ENCODE data around the gene FCHO1. TPM values are rescaled to one million over a fixed set of nuclear protein-coding genes. Genes with fewer than 3 reads are reported as not detected.

The FCHO1 gene
- total RNA-seq, 1 donor from 2014 or later, result 0.71 TPM

DNA sequence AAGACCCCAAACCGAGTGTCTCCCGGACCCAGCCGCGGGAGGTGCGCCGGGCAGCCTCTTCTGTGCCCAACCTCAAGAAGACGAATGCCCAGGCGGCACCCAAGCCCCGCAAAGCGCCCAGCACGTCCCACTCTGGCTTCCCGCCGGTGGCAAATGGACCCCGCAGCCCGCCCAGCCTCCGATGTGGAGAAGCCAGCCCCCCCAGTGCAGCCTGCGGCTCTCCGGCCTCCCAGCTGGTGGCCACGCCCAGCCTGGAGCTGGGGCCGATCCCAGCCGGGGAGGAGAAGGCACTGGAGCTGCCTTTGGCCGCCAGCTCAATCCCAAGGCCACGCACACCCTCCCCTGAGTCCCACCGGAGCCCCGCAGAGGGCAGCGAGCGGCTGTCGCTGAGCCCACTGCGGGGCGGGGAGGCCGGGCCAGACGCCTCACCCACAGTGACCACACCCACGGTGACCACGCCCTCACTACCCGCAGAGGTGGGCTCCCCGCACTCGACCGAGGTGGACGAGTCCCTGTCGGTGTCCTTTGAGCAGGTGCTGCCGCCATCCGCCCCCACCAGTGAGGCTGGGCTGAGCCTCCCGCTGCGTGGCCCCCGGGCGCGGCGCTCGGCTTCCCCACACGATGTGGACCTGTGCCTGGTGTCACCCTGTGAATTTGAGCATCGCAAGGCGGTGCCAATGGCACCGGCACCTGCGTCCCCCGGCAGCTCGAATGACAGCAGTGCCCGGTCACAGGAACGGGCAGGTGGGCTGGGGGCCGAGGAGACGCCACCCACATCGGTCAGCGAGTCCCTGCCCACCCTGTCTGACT is 24.1 kb upstream of the FCHO1 start:
- DNase-seq, result no peak
- H3K27ac ChIP-seq (replicated peaks), result no peak overlapping the region
- TF ChIP-seq, protein P1, sequence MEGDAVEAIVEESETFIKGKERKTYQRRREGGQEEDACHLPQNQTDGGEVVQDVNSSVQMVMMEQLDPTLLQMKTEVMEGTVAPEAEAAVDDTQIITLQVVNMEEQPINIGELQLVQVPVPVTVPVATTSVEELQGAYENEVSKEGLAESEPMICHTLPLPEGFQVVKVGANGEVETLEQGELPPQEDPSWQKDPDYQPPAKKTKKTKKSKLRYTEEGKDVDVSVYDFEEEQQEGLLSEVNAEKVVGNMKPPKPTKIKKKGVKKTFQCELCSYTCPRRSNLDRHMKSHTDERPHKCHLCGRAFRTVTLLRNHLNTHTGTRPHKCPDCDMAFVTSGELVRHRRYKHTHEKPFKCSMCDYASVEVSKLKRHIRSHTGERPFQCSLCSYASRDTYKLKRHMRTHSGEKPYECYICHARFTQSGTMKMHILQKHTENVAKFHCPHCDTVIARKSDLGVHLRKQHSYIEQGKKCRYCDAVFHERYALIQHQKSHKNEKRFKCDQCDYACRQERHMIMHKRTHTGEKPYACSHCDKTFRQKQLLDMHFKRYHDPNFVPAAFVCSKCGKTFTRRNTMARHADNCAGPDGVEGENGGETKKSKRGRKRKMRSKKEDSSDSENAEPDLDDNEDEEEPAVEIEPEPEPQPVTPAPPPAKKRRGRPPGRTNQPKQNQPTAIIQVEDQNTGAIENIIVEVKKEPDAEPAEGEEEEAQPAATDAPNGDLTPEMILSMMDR (IDR thresholded peaks at IDR 0.05; ENCODE audit: borderline replicate concordance), result no peak
- H3K27me3 ChIP-seq (ENCODE audit: low read depth), result no peaks in the 10 kb centered on the region
- H3K4me3 ChIP-seq, result no peak overlapping the region
- peaks cover 88% of the 10 kb centered on the region for H3K36me3 ChIP-seq
- intact Hi-C loops (cut with micrococcal nuclease), result no loop called here
- H3K4me1 ChIP-seq, result peaks cover 15% of the 10 kb centered on the region
- peaks cover 6% of the 10 kb centered on the region for H3K9me3 ChIP-seq (replicated peaks)

DNA sequence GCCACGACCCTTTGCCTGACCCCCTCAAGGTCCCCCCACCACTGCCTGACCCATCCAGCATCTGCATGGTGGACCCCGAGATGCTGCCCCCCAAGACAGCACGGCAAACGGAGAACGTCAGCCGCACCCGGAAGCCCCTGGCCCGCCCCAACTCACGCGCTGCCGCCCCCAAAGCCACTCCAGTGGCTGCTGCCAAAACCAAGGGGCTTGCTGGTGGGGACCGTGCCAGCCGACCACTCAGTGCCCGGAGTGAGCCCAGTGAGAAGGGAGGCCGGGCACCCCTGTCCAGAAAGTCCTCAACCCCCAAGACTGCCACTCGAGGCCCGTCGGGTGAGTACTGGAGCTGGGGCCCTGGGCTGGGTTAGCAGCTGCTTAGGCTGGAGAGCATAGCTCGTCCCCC is 23.4 kb upstream of the FCHO1 start:
- H3K36me3 ChIP-seq, result peaks cover 95% of the 10 kb centered on the region
- no peak overlapping the region for H3K4me3 ChIP-seq
- peaks cover 6% of the 10 kb centered on the region for H3K9me3 ChIP-seq (replicated peaks)
- no peaks in the 10 kb centered on the region for H3K27me3 ChIP-seq (ENCODE audit: low read depth)
- TF ChIP-seq, protein P1 (IDR thresholded peaks at IDR 0.05; ENCODE audit: borderline replicate concordance), result no peak
- intact Hi-C loops (cut with micrococcal nuclease), result no loop called here
- DNase-seq, result no peak
- H3K27ac ChIP-seq (replicated peaks), result no peak overlapping the region
- H3K4me1 ChIP-seq, result peaks cover 8% of the 10 kb centered on the region

DNA sequence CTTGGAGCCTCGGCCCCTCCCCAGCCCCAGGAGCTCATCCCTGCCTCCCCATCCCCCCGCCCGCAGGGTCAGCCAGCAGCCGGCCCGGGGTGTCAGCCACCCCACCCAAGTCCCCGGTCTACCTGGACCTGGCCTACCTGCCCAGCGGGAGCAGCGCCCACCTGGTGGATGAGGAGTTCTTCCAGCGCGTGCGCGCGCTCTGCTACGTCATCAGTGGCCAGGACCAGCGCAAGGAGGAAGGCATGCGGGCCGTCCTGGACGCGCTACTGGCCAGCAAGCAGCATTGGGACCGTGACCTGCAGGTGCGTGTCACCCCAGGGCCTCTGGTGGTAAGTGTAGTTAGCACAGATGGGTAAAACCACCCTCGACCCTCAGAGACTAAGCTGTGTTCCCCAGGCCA is 18.1 kb upstream of the FCHO1 start:
- Histone ChIP-seq H3K36me3 (peaks cover 85% of the 10 kb centered on the region), H3K4me3 (no peak overlapping the region), H3K9me3 (replicated peaks) (peaks cover 6% of the 10 kb centered on the region), H3K27ac (replicated peaks) (no peak overlapping the region), H3K4me1 (no peaks in the 10 kb centered on the region), H3K27me3 (ENCODE audit: low read depth) (no peaks in the 10 kb centered on the region)
- TF ChIP-seq, protein P1 (IDR thresholded peaks at IDR 0.05; ENCODE audit: borderline replicate concordance), result no peak
- intact Hi-C loops (cut with micrococcal nuclease), result no loop called here
- DNase-seq, result no peak

DNA sequence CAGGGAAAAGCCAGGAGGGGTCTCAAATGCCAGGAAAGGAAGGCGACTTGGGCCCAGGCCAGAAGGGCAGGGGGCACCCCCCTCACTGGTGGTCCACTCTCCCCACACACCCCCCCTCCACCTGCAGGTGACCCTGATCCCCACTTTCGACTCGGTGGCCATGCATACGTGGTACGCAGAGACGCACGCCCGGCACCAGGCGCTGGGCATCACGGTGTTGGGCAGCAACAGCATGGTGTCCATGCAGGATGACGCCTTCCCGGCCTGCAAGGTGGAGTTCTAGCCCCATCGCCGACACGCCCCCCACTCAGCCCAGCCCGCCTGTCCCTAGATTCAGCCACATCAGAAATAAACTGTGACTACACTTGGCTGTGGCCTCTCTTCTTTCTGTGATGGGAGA is 17.1 kb upstream of the FCHO1 start:
- TF ChIP-seq, protein P1 (IDR thresholded peaks at IDR 0.05; ENCODE audit: borderline replicate concordance), result no peak
- Histone ChIP-seq H3K36me3 (peaks cover 75% of the 10 kb centered on the region), H3K27ac (replicated peaks) (no peak overlapping the region), H3K4me1 (no peaks in the 10 kb centered on the region), H3K27me3 (ENCODE audit: low read depth) (no peaks in the 10 kb centered on the region), H3K4me3 (no peak overlapping the region), H3K9me3 (replicated peaks) (peaks cover 6% of the 10 kb centered on the region)
- intact Hi-C loops (cut with micrococcal nuclease), result no loop called here
- DNase-seq, result no peak

DNA sequence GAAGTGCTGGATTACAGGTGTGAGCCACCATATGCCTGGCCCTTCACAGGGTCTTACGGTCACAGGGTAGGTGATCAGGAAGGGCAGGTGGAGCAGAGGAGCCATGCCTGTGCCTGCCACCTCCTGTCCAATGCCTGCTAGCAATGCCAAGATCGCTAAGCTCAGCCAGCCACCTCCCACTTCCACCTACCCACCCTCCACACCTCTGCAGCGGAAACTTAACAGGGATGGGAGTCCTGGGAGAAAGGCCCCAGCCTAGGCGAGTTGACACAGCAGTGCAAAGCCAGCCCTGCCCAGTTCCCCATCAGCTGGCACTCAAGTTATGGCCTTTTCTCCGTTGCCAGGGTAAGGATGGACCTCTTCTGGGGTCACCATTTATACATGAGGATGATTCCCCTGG is 15.9 kb upstream of the FCHO1 start:
- intact Hi-C loops (cut with micrococcal nuclease), result no loop called here
- H3K4me1 ChIP-seq, result no peaks in the 10 kb centered on the region
- TF ChIP-seq, protein P1 (IDR thresholded peaks at IDR 0.05; ENCODE audit: borderline replicate concordance), result no peak
- H3K27me3 ChIP-seq (ENCODE audit: low read depth), result no peaks in the 10 kb centered on the region
- H3K27ac ChIP-seq (replicated peaks), result no peak overlapping the region
- peaks cover 63% of the 10 kb centered on the region for H3K36me3 ChIP-seq
- peaks cover 6% of the 10 kb centered on the region for H3K9me3 ChIP-seq (replicated peaks)
- DNase-seq, result no peak
- no peak overlapping the region for H3K4me3 ChIP-seq
